GM23338 (cell line): Measurements from ENCODE around the gene SUN5. TPM values are rescaled to one million over a fixed set of nuclear protein-coding genes. Genes with fewer than 3 reads are reported as not detected.

ENCODE experiments used
- ATAC-seq: fragments of 200-7000 bp; cut with Tn5 transposase; 3 replicates; pipeline ENCODE4 v1.9.1; 2020
- DNase-seq: peaks from one replicate; pipeline ENCODE4 v3.0.0-alpha.2; 2015; ENCODE audit warnings: low spot score
- H2AFZ ChIP-seq: fragments of 200-600 bp; sonication (generic); 2 replicates; pipeline ENCODE4 v1.8.0; 2016; ENCODE audit warnings: antibody characterized with exemption, mild to moderate bottlenecking, moderate library complexity
- H3F3A ChIP-seq: fragments of 200-600 bp; sonication (generic); replicated peaks from 2 replicates; pipeline ENCODE4 v1.8.0; 2017; ENCODE audit warnings: antibody characterized with exemption, mixed run types, low read depth
- H3K27ac ChIP-seq: fragments of 200-600 bp; sonication (generic); 2 replicates; pipeline ENCODE4 v1.6.1; 2016; ENCODE audit warnings: low read depth
- H3K27me3 ChIP-seq: fragments of 200-600 bp; sonication (generic); 2 replicates; pipeline ENCODE4 v1.8.0; 2016; ENCODE audit warnings: mild to moderate bottlenecking, mixed run types, moderate library complexity; ENCODE audit not compliant: insufficient read depth
- H3K36me3 ChIP-seq: fragments of 200-600 bp; sonication (generic); 2 replicates; pipeline ENCODE4 v1.8.0; 2016; ENCODE audit warnings: mild to moderate bottlenecking; ENCODE audit not compliant: insufficient read depth
- H3K4me1 ChIP-seq: fragments of 200-600 bp; sonication (generic); 2 replicates; pipeline ENCODE4 v1.8.0; 2016; ENCODE audit warnings: mild to moderate bottlenecking, moderate library complexity; ENCODE audit not compliant: insufficient read depth
- H3K4me2 ChIP-seq: fragments of 200-600 bp; sonication (generic); 2 replicates; pipeline ENCODE4 v1.7.1; 2017; ENCODE audit warnings: mixed run types
- H3K4me3 ChIP-seq: fragments of 200-600 bp; sonication (generic); 2 replicates; pipeline ENCODE4 v1.6.1; 2016; ENCODE audit warnings: mixed run types
- H3K79me2 ChIP-seq: fragments of 200-600 bp; sonication (generic); replicated peaks from 2 replicates; pipeline ENCODE4 v1.8.0; 2017; ENCODE audit warnings: mild to moderate bottlenecking; ENCODE audit not compliant: insufficient read depth
- H3K9me2 ChIP-seq: fragments of 200-600 bp; sonication (generic); 2 replicates; pipeline ENCODE4 v1.8.0; 2017; ENCODE audit not compliant: insufficient read depth
- H4K20me1 ChIP-seq: fragments of 200-600 bp; sonication (generic); replicated peaks from 2 replicates; pipeline ENCODE4 v1.8.0; 2017; ENCODE audit warnings: mild to moderate bottlenecking; ENCODE audit not compliant: insufficient read depth
- H3K27ac Mint-ChIP-seq: 2 replicates; pipeline ENCODE4 v1.8.0; 2020; ENCODE audit warnings: inconsistent platforms, mild to moderate bottlenecking, moderate library complexity, mixed read lengths
- H3K27me3 Mint-ChIP-seq: 3 replicates; pipeline ENCODE4 v1.8.0; 2022; ENCODE audit warnings: low read depth, mild to moderate bottlenecking, moderate library complexity, mixed read lengths, inconsistent platforms; ENCODE audit not compliant: insufficient read depth, poor library complexity
- H3K36me3 Mint-ChIP-seq: 3 replicates; pipeline ENCODE4 v1.8.0; 2021; ENCODE audit warnings: low read depth, mild to moderate bottlenecking, inconsistent platforms, moderate library complexity, mixed read lengths
- H3K4me1 Mint-ChIP-seq: 3 replicates; pipeline ENCODE4 v1.8.0; 2020; ENCODE audit warnings: mild to moderate bottlenecking, inconsistent platforms, mixed read lengths
- H3K4me3 Mint-ChIP-seq: 3 replicates; pipeline ENCODE4 v1.8.0; 2021; ENCODE audit warnings: moderate library complexity, mild to moderate bottlenecking, inconsistent platforms, mixed read lengths
- H3K9me3 Mint-ChIP-seq: 3 replicates; pipeline ENCODE4 v1.8.0; 2020; ENCODE audit warnings: moderate library complexity, mild to moderate bottlenecking, inconsistent platforms, mixed read lengths
- JUNB ChIP-seq: IDR thresholded peaks from one replicate; pipeline ENCODE4 v1.6.1; 2016; ENCODE audit warnings: antibody characterized with exemption; ENCODE audit not compliant: unreplicated experiment
- NANOG ChIP-seq: IDR thresholded peaks from 2 replicates; pipeline ENCODE4 v1.6.1; 2016; ENCODE audit warnings: antibody characterized with exemption, borderline replicate concordance
- STAT1 ChIP-seq: IDR thresholded peaks from one replicate; pipeline ENCODE4 v1.6.1; 2016; ENCODE audit warnings: antibody characterized with exemption; ENCODE audit not compliant: unreplicated experiment
- polyA plus RNA-seq: library from polyadenylated mRNA; unstranded; fragments of >200 nt; fragmentation: Nextera tagmentation; extraction: Ambion mirVana; gene quantifications from 2 replicates; pipeline ENCODE4 v1.2.1, GENCODE V29; 2016
- total RNA-seq: library from RNA; depleted of rRNA; stranded (reverse); fragments of >200 nt; shearing (Covaris generic); gene quantifications from 2 replicates; pipeline ENCODE4 v1.2.3, GENCODE V29; 2014
- TF ChIP-seq, protein P1 (sequence below), 2 experiments: fragments of 200-600 bp in 1 of 2; sonication (generic) in 1 of 2; conservative IDR thresholded peaks; 2 replicates each; pipeline versions ENCODE4 v1.5.1 to v1.6.1; 2016 to 2017; ENCODE audit warnings: antibody characterized with exemption in 2 of 2, low read depth in 2 of 2, mild to moderate bottlenecking in 2 of 2, moderate library complexity in 1 of 2
- TF ChIP-seq, protein P2 (sequence below): IDR thresholded peaks from one replicate; pipeline ENCODE4 v1.6.1; 2018; ENCODE audit warnings: antibody characterized with exemption; ENCODE audit not compliant: unreplicated experiment
- TF ChIP-seq, protein P3 (sequence below): IDR thresholded peaks from 2 replicates; pipeline ENCODE4 v1.6.1; 2016; ENCODE audit warnings: antibody characterized with exemption

Gene SUN5
- total and polyA plus RNA-seq, 2 experiments from 2014 or later: not detected

DNA sequence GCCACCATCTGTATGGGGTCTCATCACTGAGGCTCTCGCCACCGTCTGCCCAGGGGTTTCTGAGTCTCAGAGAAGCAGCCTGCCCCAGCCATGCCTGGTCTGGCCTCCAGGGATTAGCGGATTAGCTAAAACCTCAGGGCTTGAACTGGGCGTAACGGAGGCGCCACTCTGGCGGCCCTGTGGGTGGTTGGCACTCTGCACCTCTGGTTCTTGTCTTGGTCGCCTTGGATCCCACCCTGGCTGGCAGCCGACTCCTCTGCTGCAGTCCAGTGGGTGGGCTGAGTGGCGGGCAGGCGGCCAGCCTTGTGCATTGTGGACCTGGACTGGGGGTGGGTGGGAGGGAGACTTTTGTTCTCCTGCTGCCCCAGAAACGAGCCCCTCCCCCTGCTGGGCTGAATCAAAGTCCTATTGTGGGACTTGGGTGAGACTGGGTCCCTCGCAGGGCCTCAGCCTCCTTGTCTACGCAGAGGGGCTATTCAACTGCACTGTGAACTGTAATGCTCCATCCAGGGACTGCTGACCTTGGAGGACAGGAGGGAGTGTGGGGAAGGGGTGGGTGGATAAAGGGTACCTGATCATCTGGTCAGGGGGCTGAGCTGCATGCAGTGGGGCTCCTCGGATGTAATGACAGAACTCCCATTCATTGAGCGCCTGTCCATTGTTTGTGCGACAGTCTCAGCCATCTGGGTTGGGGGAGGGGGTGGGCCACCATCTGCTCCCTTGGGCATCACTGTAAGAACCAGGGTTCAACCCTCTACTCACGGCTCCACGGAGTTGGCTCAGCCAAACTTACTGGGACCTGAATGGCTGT lies 23.9 kb downstream of the SUN5 start:
- Histone ChIP-seq H3K4me1 (no peaks in the 10 kb centered on the region; the same call in 1 of the 2 replicates), H3K9me2 (no peaks in the 10 kb centered on the region), H3K36me3 (no peaks in the 10 kb centered on the region), H2AFZ (no peak overlapping the region), H3F3A (no peaks in the 10 kb centered on the region), H3K4me3 (no peak overlapping the region), H3K79me2 (no peaks in the 10 kb centered on the region), H3K4me2 (no peak overlapping the region), H3K27me3 (no peaks in the 10 kb centered on the region), H4K20me1 (no peaks in the 10 kb centered on the region), H3K27ac (no peak overlapping the region)
- ATAC-seq (no peak; the same call in 2 of the 3 replicates), DNase-seq (no peak)
- Mint-ChIP-seq H3K9me3 (peaks cover 8% of the 10 kb centered on the region), H3K27me3 (peaks cover 13% of the 10 kb centered on the region), H3K36me3 (0 out of 3 replicates have a peak, but pooled peaks cover 3% of the 10 kb centered on the region), H3K4me1 (peaks cover 4% of the 10 kb centered on the region), H3K27ac (no peak overlapping the region), H3K4me3 (no peak overlapping the region)
- TF ChIP-seq STAT1 (no peak), JUNB (no peak)
- TF ChIP-seq, protein P1, sequence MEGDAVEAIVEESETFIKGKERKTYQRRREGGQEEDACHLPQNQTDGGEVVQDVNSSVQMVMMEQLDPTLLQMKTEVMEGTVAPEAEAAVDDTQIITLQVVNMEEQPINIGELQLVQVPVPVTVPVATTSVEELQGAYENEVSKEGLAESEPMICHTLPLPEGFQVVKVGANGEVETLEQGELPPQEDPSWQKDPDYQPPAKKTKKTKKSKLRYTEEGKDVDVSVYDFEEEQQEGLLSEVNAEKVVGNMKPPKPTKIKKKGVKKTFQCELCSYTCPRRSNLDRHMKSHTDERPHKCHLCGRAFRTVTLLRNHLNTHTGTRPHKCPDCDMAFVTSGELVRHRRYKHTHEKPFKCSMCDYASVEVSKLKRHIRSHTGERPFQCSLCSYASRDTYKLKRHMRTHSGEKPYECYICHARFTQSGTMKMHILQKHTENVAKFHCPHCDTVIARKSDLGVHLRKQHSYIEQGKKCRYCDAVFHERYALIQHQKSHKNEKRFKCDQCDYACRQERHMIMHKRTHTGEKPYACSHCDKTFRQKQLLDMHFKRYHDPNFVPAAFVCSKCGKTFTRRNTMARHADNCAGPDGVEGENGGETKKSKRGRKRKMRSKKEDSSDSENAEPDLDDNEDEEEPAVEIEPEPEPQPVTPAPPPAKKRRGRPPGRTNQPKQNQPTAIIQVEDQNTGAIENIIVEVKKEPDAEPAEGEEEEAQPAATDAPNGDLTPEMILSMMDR (conservative IDR thresholded peaks at IDR 0.05; ENCODE audit: low read depth in 2 of 2): no peak
- TF ChIP-seq, protein P2, sequence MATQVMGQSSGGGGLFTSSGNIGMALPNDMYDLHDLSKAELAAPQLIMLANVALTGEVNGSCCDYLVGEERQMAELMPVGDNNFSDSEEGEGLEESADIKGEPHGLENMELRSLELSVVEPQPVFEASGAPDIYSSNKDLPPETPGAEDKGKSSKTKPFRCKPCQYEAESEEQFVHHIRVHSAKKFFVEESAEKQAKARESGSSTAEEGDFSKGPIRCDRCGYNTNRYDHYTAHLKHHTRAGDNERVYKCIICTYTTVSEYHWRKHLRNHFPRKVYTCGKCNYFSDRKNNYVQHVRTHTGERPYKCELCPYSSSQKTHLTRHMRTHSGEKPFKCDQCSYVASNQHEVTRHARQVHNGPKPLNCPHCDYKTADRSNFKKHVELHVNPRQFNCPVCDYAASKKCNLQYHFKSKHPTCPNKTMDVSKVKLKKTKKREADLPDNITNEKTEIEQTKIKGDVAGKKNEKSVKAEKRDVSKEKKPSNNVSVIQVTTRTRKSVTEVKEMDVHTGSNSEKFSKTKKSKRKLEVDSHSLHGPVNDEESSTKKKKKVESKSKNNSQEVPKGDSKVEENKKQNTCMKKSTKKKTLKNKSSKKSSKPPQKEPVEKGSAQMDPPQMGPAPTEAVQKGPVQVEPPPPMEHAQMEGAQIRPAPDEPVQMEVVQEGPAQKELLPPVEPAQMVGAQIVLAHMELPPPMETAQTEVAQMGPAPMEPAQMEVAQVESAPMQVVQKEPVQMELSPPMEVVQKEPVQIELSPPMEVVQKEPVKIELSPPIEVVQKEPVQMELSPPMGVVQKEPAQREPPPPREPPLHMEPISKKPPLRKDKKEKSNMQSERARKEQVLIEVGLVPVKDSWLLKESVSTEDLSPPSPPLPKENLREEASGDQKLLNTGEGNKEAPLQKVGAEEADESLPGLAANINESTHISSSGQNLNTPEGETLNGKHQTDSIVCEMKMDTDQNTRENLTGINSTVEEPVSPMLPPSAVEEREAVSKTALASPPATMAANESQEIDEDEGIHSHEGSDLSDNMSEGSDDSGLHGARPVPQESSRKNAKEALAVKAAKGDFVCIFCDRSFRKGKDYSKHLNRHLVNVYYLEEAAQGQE: no peak

DNA sequence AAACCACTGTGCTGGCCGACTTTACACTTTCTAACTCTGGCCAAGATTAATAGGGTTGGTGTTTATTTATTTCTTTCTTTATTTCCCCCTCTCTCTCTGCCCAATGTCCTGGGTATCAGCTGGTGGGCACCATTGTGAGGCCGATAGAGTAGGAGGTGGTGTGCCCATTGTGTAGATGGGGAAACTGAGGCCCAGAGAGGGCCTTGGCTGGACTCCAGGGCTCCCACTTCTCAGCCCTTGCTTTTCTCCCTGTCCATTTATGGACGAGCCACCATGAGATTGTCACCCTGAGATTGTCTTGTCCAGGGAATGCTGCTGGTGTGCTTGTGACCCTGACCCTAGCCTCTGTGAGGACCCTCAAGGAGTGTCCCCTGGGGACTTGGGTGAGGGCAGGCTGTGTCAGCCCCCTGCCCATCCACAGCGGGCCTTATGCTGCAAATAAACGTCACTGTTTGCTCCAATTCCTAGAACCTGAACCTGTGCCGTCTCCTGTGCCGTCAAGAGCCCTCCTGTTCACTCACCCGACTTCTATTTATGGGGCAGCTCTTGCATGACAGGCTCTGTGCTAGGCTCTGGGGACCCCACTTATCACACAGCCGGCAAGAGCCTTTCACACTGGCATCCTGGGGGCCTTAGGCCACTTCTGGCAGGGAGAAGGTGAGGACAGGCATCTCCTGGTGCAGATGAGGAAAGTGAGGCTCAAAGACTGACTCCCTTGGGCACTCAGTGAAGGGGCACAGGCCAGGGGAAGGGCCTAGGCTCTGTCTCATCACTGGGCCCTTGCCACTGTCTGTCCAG lies 24.8 kb downstream of the SUN5 start:
- no peak overlapping the region for H3K4me3 ChIP-seq
- H3K27me3 ChIP-seq: no peaks in the 10 kb centered on the region
- H3K36me3 ChIP-seq: no peaks in the 10 kb centered on the region
- peaks cover 13% of the 10 kb centered on the region for H3K27me3 Mint-ChIP-seq
- 0 out of 3 replicates have a peak, but pooled peaks cover 3% of the 10 kb centered on the region for H3K36me3 Mint-ChIP-seq
- peaks cover 5% of the 10 kb centered on the region for H3K4me1 Mint-ChIP-seq
- DNase-seq: no peak
- H3K4me2 ChIP-seq: no peak overlapping the region
- H4K20me1 ChIP-seq: no peaks in the 10 kb centered on the region
- H3K4me1 ChIP-seq: peaks cover 6% of the 10 kb centered on the region
- no peaks in the 10 kb centered on the region for H3K79me2 ChIP-seq
- no peak for ATAC-seq
- H3K27ac Mint-ChIP-seq: no peak overlapping the region
- no peaks in the 10 kb centered on the region for H3K9me2 ChIP-seq
- 0 out of 2 replicates have a peak, but pooled peaks cover 1% of the 10 kb centered on the region for H3F3A ChIP-seq
- H3K4me3 Mint-ChIP-seq: no peak overlapping the region
- H3K27ac ChIP-seq: no peak overlapping the region
- H3K9me3 Mint-ChIP-seq: peaks cover 8% of the 10 kb centered on the region
- H2AFZ ChIP-seq: no peak overlapping the region
- no peak for TF ChIP-seq NANOG
- TF ChIP-seq, protein P3, sequence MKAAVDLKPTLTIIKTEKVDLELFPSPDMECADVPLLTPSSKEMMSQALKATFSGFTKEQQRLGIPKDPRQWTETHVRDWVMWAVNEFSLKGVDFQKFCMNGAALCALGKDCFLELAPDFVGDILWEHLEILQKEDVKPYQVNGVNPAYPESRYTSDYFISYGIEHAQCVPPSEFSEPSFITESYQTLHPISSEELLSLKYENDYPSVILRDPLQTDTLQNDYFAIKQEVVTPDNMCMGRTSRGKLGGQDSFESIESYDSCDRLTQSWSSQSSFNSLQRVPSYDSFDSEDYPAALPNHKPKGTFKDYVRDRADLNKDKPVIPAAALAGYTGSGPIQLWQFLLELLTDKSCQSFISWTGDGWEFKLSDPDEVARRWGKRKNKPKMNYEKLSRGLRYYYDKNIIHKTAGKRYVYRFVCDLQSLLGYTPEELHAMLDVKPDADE: no peak
